ENCODE measurements around the gene TCF21. TPM values are rescaled to one million over a fixed set of nuclear protein-coding genes. Genes with fewer than 3 reads are reported as not detected.
"Not testable (repeated sequence)": the region's sequence is repeated elsewhere in the genome, so short reads cannot be mapped to it uniquely, and the experiment has no call there.

The TCF21 gene
- total and polyA plus RNA-seq, 2 of the 4 experiments (the other 2 are of a cell fraction), result 6.6 to 10.0 TPM

DNA sequence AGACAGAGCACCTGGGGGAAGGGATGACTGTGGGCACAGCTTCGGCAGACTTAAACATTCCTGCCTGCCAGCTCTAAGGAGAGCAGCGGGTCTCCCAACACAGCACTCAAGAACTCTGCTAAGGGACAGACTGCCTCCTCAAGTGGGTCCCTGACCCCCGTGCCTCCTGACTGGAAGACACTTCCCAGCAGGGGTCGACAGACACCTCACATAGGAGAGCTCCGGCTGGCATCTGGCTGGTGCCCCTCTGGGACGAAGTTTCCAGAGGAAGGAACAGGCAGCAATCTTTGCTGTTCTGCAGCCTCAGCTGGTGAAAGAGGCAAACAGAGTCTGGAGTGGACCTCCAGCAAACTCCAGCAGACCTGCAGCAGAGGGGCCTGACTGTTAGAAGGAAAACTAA is 42.3 kb downstream of the TCF21 start:
- dilution Hi-C loops (cut with HindIII; ENCODE audit: low sequenced_read_pairs, unreplicated experiment); H4K20me1 ChIP-seq (ENCODE audit: insufficient read depth, low read length): not testable (repeated sequence)

DNA sequence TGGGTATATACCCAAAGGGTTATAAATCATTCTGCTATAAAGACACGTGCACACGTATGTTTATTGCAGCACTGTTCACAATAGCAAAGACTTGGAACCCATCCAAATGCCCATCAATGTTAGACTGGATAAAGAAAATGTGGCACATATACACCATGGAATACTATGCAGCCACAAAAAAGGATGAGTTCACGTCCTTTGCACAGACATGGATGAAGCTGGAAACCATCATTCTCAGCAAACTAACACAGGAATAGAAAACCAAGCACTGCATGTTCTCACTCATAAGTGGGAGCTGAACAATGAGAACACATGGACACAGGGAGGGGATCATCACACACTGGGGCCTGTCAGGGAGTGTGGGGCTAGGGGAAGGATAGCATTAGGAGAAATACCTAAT is 47.4 kb downstream of the TCF21 start:
- H4K8ac ChIP-seq (ENCODE audit: low read depth in 2 of 2, low read length in 2 of 2); H2BK15ac ChIP-seq (ENCODE audit: low read depth, low read length); H3K79me1 ChIP-seq (ENCODE audit: low read depth in 1 of 2, low read length in 2 of 2); DNase-seq; H3K4ac ChIP-seq (ENCODE audit: low read depth, low read length); H4K5ac ChIP-seq (ENCODE audit: low read depth, low read length); H3K4me3 ChIP-seq (ENCODE audit: insufficient read depth, low read depth, low read length); H3K23ac ChIP-seq (ENCODE audit: low read depth, low read length); BruUV-seq (replicated peaks); H4K91ac ChIP-seq (ENCODE audit: insufficient read depth, low read depth, low read length); H3K27ac ChIP-seq (ENCODE audit: insufficient read depth, low read length); dilution Hi-C loops (cut with HindIII; ENCODE audit: low sequenced_read_pairs, unreplicated experiment); H2BK5ac ChIP-seq (ENCODE audit: low read depth, low read length, poor library complexity, severe bottlenecking); H3K9me3 ChIP-seq (ENCODE audit: control insufficient read depth, insufficient read depth, low read length); H4K20me1 ChIP-seq (ENCODE audit: insufficient read depth, low read length); H2BK20ac ChIP-seq (ENCODE audit: low read depth, low read length); H3K14ac ChIP-seq (replicated peaks; ENCODE audit: low read depth, low read length); H3K4me1 ChIP-seq (ENCODE audit: control insufficient read depth, insufficient read depth, low read length); ATAC-seq (ENCODE audit: low read depth); H3K36me3 ChIP-seq (ENCODE audit: control insufficient read depth, insufficient read depth, low read length); H2BK120ac ChIP-seq (ENCODE audit: low read depth, low read length); H3K56ac ChIP-seq (ENCODE audit: extremely low read depth, insufficient read depth, low read length); H3K4me2 ChIP-seq (ENCODE audit: low read depth, low read length); intact Hi-C loops (cut with micrococcal nuclease); H2AFZ ChIP-seq (replicated peaks; ENCODE audit: low read length, poor library complexity); H3K9me1 ChIP-seq (ENCODE audit: insufficient read depth, low read length); H3K18ac ChIP-seq (ENCODE audit: low read depth, low read length); POLR2A ChIA-PET (ENCODE audit: unreplicated experiment); H2AK5ac ChIP-seq (ENCODE audit: low read depth, low read length); in situ Hi-C loops (cut with MboI; ENCODE audit: low sequenced_read_pairs); CTCF ChIA-PET; H3K9ac ChIP-seq (ENCODE audit: low read depth, low read length); H2AK9ac ChIP-seq (replicated peaks; ENCODE audit: low read depth, low read length, poor library complexity); H3K27me3 ChIP-seq (ENCODE audit: control insufficient read depth, insufficient read depth, low read length): not testable (repeated sequence)
- WGBS, 2 experiments (ENCODE audit: extremely low coverage in 2 of 2, insufficient read length in 1 of 2), result no CpG with 5 or more reads among the region's 3 CpGs

More for the DNA sequence above, 42.3 kb downstream of the TCF21 start:
- H2AK9ac ChIP-seq (replicated peaks; ENCODE audit: low read depth, low read length, poor library complexity); H4K8ac ChIP-seq (ENCODE audit: low read depth in 2 of 2, low read length in 2 of 2); ATAC-seq (ENCODE audit: low read depth); H3K4me3 ChIP-seq (ENCODE audit: insufficient read depth, low read depth, low read length); H3K23ac ChIP-seq (ENCODE audit: low read depth, low read length); H2BK5ac ChIP-seq (ENCODE audit: low read depth, low read length, poor library complexity, severe bottlenecking); H2BK20ac ChIP-seq (ENCODE audit: low read depth, low read length); CTCF ChIA-PET; H3K27me3 ChIP-seq (ENCODE audit: control insufficient read depth, insufficient read depth, low read length); H2AFZ ChIP-seq (replicated peaks; ENCODE audit: low read length, poor library complexity); H3K27ac ChIP-seq (ENCODE audit: insufficient read depth, low read length); H3K79me1 ChIP-seq (ENCODE audit: low read depth in 1 of 2, low read length in 2 of 2); H2AK5ac ChIP-seq (ENCODE audit: low read depth, low read length); H4K91ac ChIP-seq (ENCODE audit: insufficient read depth, low read depth, low read length); H2BK15ac ChIP-seq (ENCODE audit: low read depth, low read length); intact Hi-C loops (cut with micrococcal nuclease); H3K9me3 ChIP-seq (ENCODE audit: control insufficient read depth, insufficient read depth, low read length); H3K56ac ChIP-seq (ENCODE audit: extremely low read depth, insufficient read depth, low read length); H3K14ac ChIP-seq (replicated peaks; ENCODE audit: low read depth, low read length); H3K36me3 ChIP-seq (ENCODE audit: control insufficient read depth, insufficient read depth, low read length); H3K4me2 ChIP-seq (ENCODE audit: low read depth, low read length); H3K9me1 ChIP-seq (ENCODE audit: insufficient read depth, low read length); H3K18ac ChIP-seq (ENCODE audit: low read depth, low read length); H3K4ac ChIP-seq (ENCODE audit: low read depth, low read length); H3K9ac ChIP-seq (ENCODE audit: low read depth, low read length); H4K5ac ChIP-seq (ENCODE audit: low read depth, low read length); DNase-seq; H2BK120ac ChIP-seq (ENCODE audit: low read depth, low read length); BruUV-seq (replicated peaks); H3K4me1 ChIP-seq (ENCODE audit: control insufficient read depth, insufficient read depth, low read length); in situ Hi-C loops (cut with MboI; ENCODE audit: low sequenced_read_pairs): not testable (repeated sequence)
- POLR2A ChIA-PET (ENCODE audit: unreplicated experiment), result interaction anchor here (0.5 kb wide), 1 partner anchor 1117 kb away, joined by 3 read pairs; the partner anchor contains the start of gene RPS12
- WGBS, 2 experiments (ENCODE audit: extremely low coverage in 2 of 2, insufficient read length in 1 of 2), result 80% methylated on average over 1 of the region's 6 CpGs; no CpG with 5 or more reads in 1 of the 2 experiments

All from IMR-90 (cell line).